SU-DHL-6 (cell line): Measurements from ENCODE around the gene PDCD1.

Experiments used
- H2AFZ ChIP-seq: fragments of 200-600 bp; sonication (generic); 2 replicates; pipeline ENCODE4 v1.6.1; 2014; ENCODE audit warnings: low read depth, mild to moderate bottlenecking, moderate library complexity, mixed read lengths, antibody characterized with exemption, low read length; ENCODE audit not compliant: severe bottlenecking
- H3F3A ChIP-seq: fragments of 200-600 bp; shearing (Covaris generic); 2 replicates; pipeline ENCODE4 v1.6.0; 2016; ENCODE audit warnings: antibody characterized with exemption, mild to moderate bottlenecking; ENCODE audit not compliant: insufficient read depth
- H3K27ac ChIP-seq: fragments of 200-600 bp; sonication (generic); 2 replicates; pipeline ENCODE4 v1.5.1; 2016; ENCODE audit warnings: low read depth, mild to moderate bottlenecking, low read length, moderate library complexity, mixed read lengths
- H3K27me3 ChIP-seq: fragments of 200-600 bp; sonication (generic), shearing (Covaris generic); 2 replicates; pipeline ENCODE4 v1.6.0; 2014; ENCODE audit warnings: mild to moderate bottlenecking, low read length
- H3K36me3 ChIP-seq: fragments of 200-600 bp; sonication (generic); 2 replicates; pipeline ENCODE4 v1.6.1; 2014; ENCODE audit warnings: mild to moderate bottlenecking, low read length, mixed read lengths
- H3K4me2 ChIP-seq: fragments of 300-600, 200-600 bp; shearing (Covaris generic), sonication (generic); 2 replicates; pipeline ENCODE4 v1.6.0; 2014; ENCODE audit warnings: low read length, low read depth, mild to moderate bottlenecking; ENCODE audit not compliant: poor library complexity, severe bottlenecking
- H3K4me3 ChIP-seq: fragments of 200-600 bp; sonication (generic); 2 replicates; pipeline ENCODE4 v1.5.1; 2014; ENCODE audit warnings: antibody characterized with exemption, low read length, mild to moderate bottlenecking, mixed read lengths; ENCODE audit not compliant: insufficient read depth, poor library complexity, severe bottlenecking
- H3K79me2 ChIP-seq: fragments of 200-600 bp; sonication (generic); 2 replicates; pipeline ENCODE4 v1.6.1; 2014; ENCODE audit warnings: mild to moderate bottlenecking, low read length, moderate library complexity; ENCODE audit not compliant: insufficient read depth
- H3K9ac ChIP-seq: fragments of 200-600 bp; sonication (generic); 2 replicates; pipeline ENCODE4 v1.7.0; 2014; ENCODE audit warnings: mild to moderate bottlenecking, low read length
- H3K9me2 ChIP-seq: fragments of 200-600 bp; sonication (generic); replicated peaks from 2 replicates; pipeline ENCODE4 v1.6.1; 2014; ENCODE audit warnings: low read length; ENCODE audit not compliant: insufficient read depth
- H3K9me3 ChIP-seq: fragments of 200-600 bp; sonication (generic); 2 replicates; pipeline ENCODE4 v1.6.1; 2014; ENCODE audit warnings: low read length, mixed read lengths; ENCODE audit not compliant: insufficient read depth
- H4K20me1 ChIP-seq: fragments of 200-600 bp; sonication (generic); 2 replicates; pipeline ENCODE4 v1.6.1; 2014; ENCODE audit warnings: low read depth, mild to moderate bottlenecking, antibody characterized with exemption, low read length, moderate library complexity, mixed read lengths
- EZH2phosphoT487 ChIP-seq: fragments of 200-600 bp; sonication (generic), shearing (Covaris generic); conservative IDR thresholded peaks from 2 replicates; pipeline ENCODE4 v1.6.1; 2018; ENCODE audit warnings: mild to moderate bottlenecking, antibody characterized with exemption, low read length, moderate library complexity, mixed read lengths
- TF ChIP-seq, protein P1 (sequence below): fragments of 200-600 bp; sonication (generic); IDR thresholded peaks from one replicate; pipeline ENCODE4 v1.5.1; 2017; ENCODE audit warnings: antibody characterized with exemption, mild to moderate bottlenecking, low read length, moderate library complexity; ENCODE audit not compliant: insufficient read depth, poor library complexity, severe bottlenecking

Gene PDCD1

DNA sequence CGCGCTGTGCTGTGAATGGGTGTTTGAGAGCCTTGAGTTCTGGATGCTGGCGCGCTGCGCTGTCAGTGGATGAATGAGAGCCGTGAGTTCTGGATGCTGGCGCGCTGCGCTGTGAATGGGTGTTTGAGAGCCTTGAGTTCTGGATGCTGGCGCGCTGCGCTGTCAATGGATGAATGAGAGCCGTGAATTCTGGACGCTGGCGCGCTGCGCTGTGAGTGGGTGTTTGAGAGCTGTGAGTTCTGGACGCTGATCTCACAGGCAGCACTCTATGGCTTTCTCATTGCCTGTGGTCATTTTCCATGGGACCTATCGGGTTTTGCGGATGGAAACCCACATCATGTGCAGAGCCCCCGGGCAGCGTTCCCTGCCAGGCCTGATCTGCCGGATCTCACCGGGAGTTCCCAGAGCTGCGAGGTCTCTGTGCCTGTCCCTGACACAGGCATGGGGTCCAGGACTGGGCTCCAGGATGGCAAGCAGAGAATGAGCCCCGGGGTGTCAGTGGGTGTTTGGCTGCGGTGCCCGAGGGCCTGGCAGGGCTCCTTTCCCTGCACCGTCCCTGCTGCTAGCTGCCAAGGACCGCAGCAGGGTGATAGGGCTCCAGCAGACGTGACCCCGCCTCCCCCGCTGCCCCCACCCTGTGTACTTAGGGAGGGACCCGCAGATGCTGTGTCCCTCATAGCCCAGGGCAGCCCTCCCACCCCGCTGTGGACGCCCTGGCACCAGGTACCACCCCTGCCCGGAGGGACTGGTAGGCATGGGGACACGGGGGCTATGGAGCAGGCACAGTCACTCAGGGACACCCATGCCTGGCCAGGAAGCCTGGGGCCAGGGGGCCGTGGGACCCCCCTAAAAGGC lies 9.7 kb downstream of the PDCD1 start:
- no peaks in the 10 kb centered on the region for H3F3A ChIP-seq
- no peak overlapping the region for H3K4me3 ChIP-seq
- no peaks in the 10 kb centered on the region for H4K20me1 ChIP-seq
- no peak overlapping the region for H3K9ac ChIP-seq
- no peaks in the 10 kb centered on the region for H3K79me2 ChIP-seq
- H3K36me3 ChIP-seq, result no peaks in the 10 kb centered on the region
- H3K9me2 ChIP-seq, result no peaks in the 10 kb centered on the region
- no peak for TF ChIP-seq EZH2phosphoT487
- TF ChIP-seq, protein P1, sequence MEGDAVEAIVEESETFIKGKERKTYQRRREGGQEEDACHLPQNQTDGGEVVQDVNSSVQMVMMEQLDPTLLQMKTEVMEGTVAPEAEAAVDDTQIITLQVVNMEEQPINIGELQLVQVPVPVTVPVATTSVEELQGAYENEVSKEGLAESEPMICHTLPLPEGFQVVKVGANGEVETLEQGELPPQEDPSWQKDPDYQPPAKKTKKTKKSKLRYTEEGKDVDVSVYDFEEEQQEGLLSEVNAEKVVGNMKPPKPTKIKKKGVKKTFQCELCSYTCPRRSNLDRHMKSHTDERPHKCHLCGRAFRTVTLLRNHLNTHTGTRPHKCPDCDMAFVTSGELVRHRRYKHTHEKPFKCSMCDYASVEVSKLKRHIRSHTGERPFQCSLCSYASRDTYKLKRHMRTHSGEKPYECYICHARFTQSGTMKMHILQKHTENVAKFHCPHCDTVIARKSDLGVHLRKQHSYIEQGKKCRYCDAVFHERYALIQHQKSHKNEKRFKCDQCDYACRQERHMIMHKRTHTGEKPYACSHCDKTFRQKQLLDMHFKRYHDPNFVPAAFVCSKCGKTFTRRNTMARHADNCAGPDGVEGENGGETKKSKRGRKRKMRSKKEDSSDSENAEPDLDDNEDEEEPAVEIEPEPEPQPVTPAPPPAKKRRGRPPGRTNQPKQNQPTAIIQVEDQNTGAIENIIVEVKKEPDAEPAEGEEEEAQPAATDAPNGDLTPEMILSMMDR, result no peak
- H3K27ac ChIP-seq, result no peak overlapping the region
- H2AFZ ChIP-seq, result no peak overlapping the region
- no peaks in the 10 kb centered on the region for H3K9me3 ChIP-seq
- no peaks in the 10 kb centered on the region for H3K27me3 ChIP-seq
- no peak overlapping the region for H3K4me2 ChIP-seq

DNA sequence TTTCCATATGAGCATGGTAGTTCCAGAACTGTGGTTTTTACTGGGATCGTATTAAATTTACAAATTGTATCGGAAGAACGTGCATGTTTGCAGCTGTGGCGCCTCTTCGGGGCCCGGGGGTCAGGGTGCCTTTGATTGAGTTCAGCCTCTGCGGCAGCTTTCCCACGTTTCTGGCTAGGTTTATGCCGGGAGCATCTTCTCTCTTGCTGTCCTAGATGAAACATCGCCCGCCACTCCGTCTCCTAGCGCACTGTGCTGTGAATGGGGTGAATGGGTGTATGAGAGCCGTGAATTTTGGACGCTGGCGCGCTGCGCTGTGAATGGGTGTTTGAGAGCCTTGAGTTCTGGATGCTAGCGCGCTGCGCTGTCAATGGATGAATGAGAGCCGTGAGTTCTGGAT lies 12.3 kb downstream of the PDCD1 start:
- no peak overlapping the region for H3K9ac ChIP-seq
- no peaks in the 10 kb centered on the region for H3K36me3 ChIP-seq
- H3K4me2 ChIP-seq, result no peak overlapping the region
- H3K4me3 ChIP-seq, result no peak overlapping the region
- H3K9me2 ChIP-seq, result no peaks in the 10 kb centered on the region
- H4K20me1 ChIP-seq, result no peaks in the 10 kb centered on the region
- no peaks in the 10 kb centered on the region for H3K79me2 ChIP-seq
- no peaks in the 10 kb centered on the region for H3K9me3 ChIP-seq
- no peaks in the 10 kb centered on the region for H3F3A ChIP-seq
- no peak overlapping the region for H3K27ac ChIP-seq
- no peak for TF ChIP-seq EZH2phosphoT487
- TF ChIP-seq, protein P1, result no peak
- H2AFZ ChIP-seq, result no peak overlapping the region
- no peaks in the 10 kb centered on the region for H3K27me3 ChIP-seq

DNA sequence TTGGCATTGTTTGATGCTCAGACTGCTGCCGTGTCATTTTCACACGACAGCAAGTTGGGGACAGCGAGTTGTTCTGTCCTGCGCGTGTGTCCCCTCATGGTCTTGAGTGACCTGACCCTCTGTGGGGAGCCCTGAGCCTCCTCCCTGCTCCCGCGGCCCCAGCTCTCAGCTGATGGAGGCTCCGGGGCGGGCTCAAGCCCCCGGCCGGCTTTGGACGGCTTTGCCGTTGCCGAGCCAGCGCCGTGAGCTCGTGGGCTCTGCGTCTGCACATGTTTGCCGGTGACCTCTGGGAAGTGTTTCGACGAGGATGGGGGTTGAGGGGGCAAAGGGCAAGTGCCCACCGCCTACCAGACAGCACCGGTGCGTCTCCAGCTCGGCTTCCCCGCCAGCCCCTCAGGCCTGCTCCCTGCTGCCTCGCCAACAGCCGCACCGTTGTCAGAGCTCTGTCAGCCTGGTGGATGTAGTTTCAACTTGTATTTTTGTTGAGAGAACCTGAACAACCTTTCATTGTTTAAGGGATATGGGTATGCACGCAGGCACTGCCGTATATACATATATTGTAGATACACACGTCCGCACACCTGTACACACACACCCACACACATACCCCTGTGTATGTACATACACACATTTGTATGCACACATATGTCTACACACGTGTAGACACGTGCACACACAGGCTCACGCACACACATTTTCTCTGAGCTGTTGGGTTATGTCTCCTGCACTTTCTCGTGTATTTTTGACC lies 13.7 kb downstream of the PDCD1 start:
- Histone ChIP-seq H3F3A (no peaks in the 10 kb centered on the region), H2AFZ (no peak overlapping the region), H4K20me1 (no peaks in the 10 kb centered on the region), H3K9ac (no peak overlapping the region), H3K27me3 (no peaks in the 10 kb centered on the region), H3K4me2 (no peak overlapping the region), H3K79me2 (no peaks in the 10 kb centered on the region), H3K9me3 (no peaks in the 10 kb centered on the region), H3K4me3 (no peak overlapping the region), H3K27ac (no peak overlapping the region), H3K9me2 (no peaks in the 10 kb centered on the region), H3K36me3 (no peaks in the 10 kb centered on the region)
- TF ChIP-seq, protein P1, result no peak
- no peak for TF ChIP-seq EZH2phosphoT487
